Measurements from ENCODE around the gene HELT. TPM values are rescaled to one million over a fixed set of nuclear protein-coding genes. Genes with fewer than 3 reads are reported as not detected.
"Not testable (repeated sequence)": the region's sequence is repeated elsewhere in the genome, so short reads cannot be mapped to it uniquely, and the experiment has no call there.

HELT gene
- total RNA-seq, 6 experiments from 2014 or later = not detected

DNA sequence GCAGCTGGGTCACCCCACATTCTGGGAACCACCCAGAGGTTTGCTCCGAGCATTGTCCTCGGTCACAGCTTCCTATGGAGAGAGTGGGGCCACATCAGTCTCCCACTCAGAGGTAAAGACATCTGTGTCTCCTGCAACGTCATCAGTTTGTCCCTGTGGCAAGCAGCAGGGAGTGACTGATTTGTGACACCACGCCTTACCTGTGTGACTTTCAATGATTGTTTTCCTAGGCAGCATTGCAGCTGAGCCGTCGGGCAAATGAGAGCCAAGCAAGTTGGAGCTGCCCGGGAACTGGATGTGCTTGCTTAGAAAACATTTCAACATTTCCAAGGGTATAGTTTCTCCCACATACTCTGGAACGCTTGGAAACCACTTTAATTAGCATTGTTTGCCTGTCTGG, 29.7 kb upstream of the HELT start:
- H3K36me3 Mint-ChIP-seq (ENCODE audit: low read depth) = no peaks in the 10 kb centered on the region
- H3K27me3 Mint-ChIP-seq (ENCODE audit: insufficient read depth) = peaks cover 3% of the 10 kb centered on the region
- H3K27ac Mint-ChIP-seq = no peak overlapping the region
- no peak for DNase-seq
- H3K9me3 Mint-ChIP-seq = no peaks in the 10 kb centered on the region
- no peaks in the 10 kb centered on the region for H3K4me1 Mint-ChIP-seq (ENCODE audit: low read depth)
- TF ChIP-seq, protein P1, sequence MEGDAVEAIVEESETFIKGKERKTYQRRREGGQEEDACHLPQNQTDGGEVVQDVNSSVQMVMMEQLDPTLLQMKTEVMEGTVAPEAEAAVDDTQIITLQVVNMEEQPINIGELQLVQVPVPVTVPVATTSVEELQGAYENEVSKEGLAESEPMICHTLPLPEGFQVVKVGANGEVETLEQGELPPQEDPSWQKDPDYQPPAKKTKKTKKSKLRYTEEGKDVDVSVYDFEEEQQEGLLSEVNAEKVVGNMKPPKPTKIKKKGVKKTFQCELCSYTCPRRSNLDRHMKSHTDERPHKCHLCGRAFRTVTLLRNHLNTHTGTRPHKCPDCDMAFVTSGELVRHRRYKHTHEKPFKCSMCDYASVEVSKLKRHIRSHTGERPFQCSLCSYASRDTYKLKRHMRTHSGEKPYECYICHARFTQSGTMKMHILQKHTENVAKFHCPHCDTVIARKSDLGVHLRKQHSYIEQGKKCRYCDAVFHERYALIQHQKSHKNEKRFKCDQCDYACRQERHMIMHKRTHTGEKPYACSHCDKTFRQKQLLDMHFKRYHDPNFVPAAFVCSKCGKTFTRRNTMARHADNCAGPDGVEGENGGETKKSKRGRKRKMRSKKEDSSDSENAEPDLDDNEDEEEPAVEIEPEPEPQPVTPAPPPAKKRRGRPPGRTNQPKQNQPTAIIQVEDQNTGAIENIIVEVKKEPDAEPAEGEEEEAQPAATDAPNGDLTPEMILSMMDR (IDR thresholded peaks at IDR 0.05) = no peak
- H3K4me3 Mint-ChIP-seq = no peak overlapping the region

DNA sequence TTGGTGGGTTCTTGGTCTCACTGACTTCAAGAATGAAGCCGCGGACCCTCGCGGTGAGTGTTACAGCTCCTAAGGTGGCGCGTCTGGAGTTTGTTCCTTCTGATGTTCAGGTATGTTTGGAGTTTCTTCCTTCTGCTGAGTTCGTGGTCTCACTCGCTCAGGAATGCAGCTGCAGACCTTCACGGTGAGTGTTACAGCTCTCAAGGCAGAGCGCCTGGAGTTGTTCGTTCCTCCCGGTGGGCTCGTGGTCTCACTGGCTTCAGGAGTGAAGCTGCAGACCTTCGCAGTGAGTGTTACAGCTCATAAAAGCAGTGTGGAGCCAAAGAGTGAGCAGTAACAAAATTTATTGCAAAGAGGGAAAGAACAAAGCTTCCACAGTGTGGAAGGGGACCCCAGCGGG, 29.0 kb upstream of the HELT start:
- not testable (repeated sequence) for H3K27ac Mint-ChIP-seq; H3K27me3 Mint-ChIP-seq (ENCODE audit: insufficient read depth); H3K9me3 Mint-ChIP-seq; H3K4me1 Mint-ChIP-seq (ENCODE audit: low read depth); DNase-seq; H3K4me3 Mint-ChIP-seq; H3K36me3 Mint-ChIP-seq (ENCODE audit: low read depth)

DNA sequence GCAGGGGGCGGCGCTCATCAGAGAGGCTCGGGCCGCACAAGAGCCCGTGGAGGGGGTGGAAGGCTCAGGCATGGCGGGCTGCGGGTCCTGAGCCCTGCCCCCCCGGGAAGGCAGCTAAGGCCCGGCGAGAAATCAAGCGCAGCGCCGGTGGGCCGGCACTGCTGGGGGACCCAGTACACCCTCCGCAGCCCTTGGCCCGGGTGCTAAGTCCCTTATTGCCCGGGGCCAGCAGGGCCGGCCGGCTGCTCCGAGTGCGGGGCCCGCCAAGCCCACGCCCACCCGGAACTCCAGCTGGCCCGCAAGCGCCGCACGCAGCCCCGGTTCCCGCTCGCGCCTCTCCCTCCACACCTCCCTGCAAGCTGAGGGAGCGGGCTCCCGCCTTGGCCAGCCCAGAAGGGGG, 28.2 kb upstream of the HELT start:
- H3K27ac Mint-ChIP-seq; H3K9me3 Mint-ChIP-seq; H3K27me3 Mint-ChIP-seq (ENCODE audit: insufficient read depth); DNase-seq; H3K4me1 Mint-ChIP-seq (ENCODE audit: low read depth); H3K36me3 Mint-ChIP-seq (ENCODE audit: low read depth); H3K4me3 Mint-ChIP-seq: not testable (repeated sequence)

DNA sequence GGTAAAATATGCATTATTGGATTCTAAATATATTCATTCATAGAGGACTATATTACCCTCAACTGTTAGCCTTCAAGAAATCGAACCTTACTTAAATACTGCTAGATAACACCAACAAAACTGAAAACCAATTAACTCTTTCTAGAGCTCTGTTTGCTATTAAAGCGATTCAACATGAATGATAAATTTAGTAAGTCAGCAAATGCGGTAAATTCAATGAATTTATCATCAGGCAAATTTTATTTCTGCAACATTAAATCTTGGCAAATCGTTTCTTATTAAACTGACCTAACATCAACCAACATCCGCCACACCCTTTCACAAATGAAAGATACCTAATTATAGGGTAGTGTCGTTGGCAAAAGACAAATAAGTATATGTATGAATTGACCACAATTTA, 26.4 kb upstream of the HELT start:
- TF ChIP-seq, protein P1 (IDR thresholded peaks at IDR 0.05) = no peak
- Mint-ChIP-seq H3K4me1 (ENCODE audit: low read depth) (no peaks in the 10 kb centered on the region), H3K36me3 (ENCODE audit: low read depth) (no peaks in the 10 kb centered on the region), H3K9me3 (no peaks in the 10 kb centered on the region), H3K27me3 (ENCODE audit: insufficient read depth) (peaks cover 5% of the 10 kb centered on the region), H3K27ac (no peak overlapping the region), H3K4me3 (no peak overlapping the region)
- DNase-seq = no peak

DNA sequence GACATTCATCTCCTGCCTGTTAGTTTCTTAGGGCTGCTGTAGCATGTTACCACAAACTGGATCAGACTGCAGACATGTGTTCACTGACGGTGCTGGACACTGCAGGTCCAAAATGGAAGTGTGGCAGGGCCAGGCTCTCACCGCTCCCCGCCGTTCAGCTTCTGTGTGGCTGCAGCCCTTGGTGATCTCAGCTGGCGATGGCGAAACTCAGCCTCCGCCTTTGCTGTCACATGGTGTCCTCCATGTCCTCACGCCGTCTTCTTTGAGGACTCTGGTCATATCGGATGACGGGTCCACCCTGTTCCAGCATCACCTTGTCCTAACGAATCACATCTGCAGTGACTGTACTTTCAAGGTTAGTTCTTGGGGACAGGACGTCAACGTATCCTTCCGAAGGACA, 25.9 kb upstream of the HELT start:
- Mint-ChIP-seq H3K27ac (no peak overlapping the region), H3K4me1 (ENCODE audit: low read depth) (no peaks in the 10 kb centered on the region), H3K27me3 (ENCODE audit: insufficient read depth) (peaks cover 6% of the 10 kb centered on the region), H3K4me3 (no peak overlapping the region), H3K36me3 (ENCODE audit: low read depth) (no peaks in the 10 kb centered on the region), H3K9me3 (no peaks in the 10 kb centered on the region)
- TF ChIP-seq, protein P1 (IDR thresholded peaks at IDR 0.05) = no peak
- no peak for DNase-seq

DNA sequence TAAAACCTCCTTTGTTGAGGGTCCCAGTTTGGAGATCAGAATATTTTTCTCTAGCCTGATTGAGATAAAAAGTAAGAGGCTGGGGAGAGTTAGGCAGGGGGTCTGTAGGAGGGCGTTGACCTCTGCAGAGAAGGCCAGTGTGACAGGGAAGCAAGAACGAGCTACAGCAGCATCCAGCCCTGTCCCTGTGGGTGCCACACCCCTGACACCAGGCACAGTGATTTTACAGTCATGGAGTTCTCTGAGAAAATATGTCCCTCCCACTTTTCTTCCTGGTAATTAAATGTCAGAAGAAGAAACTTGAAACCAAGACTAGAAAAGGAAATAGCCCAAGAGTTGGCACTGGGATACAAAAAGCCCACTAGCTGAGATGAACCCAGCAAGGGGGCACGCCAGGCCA, 25.0 kb upstream of the HELT start:
- Mint-ChIP-seq H3K9me3 (no peaks in the 10 kb centered on the region), H3K4me1 (ENCODE audit: low read depth) (no peaks in the 10 kb centered on the region), H3K36me3 (ENCODE audit: low read depth) (no peaks in the 10 kb centered on the region), H3K27me3 (ENCODE audit: insufficient read depth) (peaks cover 3% of the 10 kb centered on the region), H3K4me3 (no peak overlapping the region), H3K27ac (no peak overlapping the region)
- DNase-seq = no peak
- TF ChIP-seq, protein P1 (IDR thresholded peaks at IDR 0.05) = no peak

DNA sequence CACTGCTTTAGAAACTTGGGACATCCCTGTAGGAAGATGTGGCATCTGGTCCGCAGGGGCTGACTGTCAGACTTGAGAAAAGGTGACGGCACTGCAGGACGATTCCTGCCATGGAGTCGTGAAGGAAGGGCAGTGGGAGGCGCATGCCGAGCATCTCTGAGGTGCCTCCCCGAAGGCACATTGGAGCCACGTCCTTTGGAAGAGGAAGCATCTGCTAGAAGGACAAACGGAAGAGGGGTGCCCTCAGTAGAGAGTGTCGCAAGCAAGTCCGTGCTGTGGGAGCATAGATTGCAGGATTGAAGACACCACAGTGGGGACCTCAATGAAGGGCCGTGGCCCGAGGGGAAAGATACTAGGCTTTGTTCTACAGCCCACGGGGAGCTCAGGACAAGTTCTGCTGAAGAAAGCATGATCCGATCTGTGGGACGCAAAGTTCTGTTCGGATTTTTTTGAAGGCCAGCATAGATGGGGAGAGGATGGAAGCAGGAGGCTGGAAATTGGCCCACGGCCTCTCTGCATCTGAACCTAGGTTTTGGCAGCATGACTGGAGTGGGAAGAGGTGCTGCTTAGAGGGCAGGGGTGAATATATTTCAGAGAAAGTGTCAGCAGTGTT, 24.2 kb upstream of the HELT start:
- no peaks in the 10 kb centered on the region for H3K36me3 Mint-ChIP-seq (ENCODE audit: low read depth)
- H3K4me3 Mint-ChIP-seq = no peak overlapping the region
- H3K27ac Mint-ChIP-seq = no peak overlapping the region
- H3K9me3 Mint-ChIP-seq = no peaks in the 10 kb centered on the region
- peaks cover 3% of the 10 kb centered on the region for H3K27me3 Mint-ChIP-seq (ENCODE audit: insufficient read depth)
- no peaks in the 10 kb centered on the region for H3K4me1 Mint-ChIP-seq (ENCODE audit: low read depth)
- no peak for DNase-seq
- TF ChIP-seq, protein P1 (IDR thresholded peaks at IDR 0.05) = no peak
